Fibroblast of mammary gland (primary cell): ENCODE data around the gene SLC44A1.

Experiments
- DNase-seq: peaks from one replicate; pipeline ENCODE4 v3.0.0-alpha.2; 2010; ENCODE audit warnings: low read depth
- H3K4me3 ChIP-seq: 2 replicates; pipeline ENCODE4 v1.5.1; 2011; ENCODE audit warnings: low read depth, mild to moderate bottlenecking, low read length, moderate library complexity; ENCODE audit not compliant: control insufficient read depth
- TF ChIP-seq, protein P1 (sequence below): conservative IDR thresholded peaks from 2 replicates; pipeline ENCODE4 v1.5.1; 2011; ENCODE audit warnings: low read depth, low read length, inconsistent platforms; ENCODE audit not compliant: control insufficient read depth, insufficient read depth

The SLC44A1 gene

GRCh38 chr9:105244003-105244733, at the start of gene SLC44A1:
Gene SLC44A1 (plus strand): TSS chr9:105244651. CDS start chr9:105244869, 218 bp downstream.
- peak; percentile 92 for DNase-seq
- peak within 1 kb of the TSS; percentile 72 for H3K4me3 ChIP-seq
- TF ChIP-seq, protein P1, sequence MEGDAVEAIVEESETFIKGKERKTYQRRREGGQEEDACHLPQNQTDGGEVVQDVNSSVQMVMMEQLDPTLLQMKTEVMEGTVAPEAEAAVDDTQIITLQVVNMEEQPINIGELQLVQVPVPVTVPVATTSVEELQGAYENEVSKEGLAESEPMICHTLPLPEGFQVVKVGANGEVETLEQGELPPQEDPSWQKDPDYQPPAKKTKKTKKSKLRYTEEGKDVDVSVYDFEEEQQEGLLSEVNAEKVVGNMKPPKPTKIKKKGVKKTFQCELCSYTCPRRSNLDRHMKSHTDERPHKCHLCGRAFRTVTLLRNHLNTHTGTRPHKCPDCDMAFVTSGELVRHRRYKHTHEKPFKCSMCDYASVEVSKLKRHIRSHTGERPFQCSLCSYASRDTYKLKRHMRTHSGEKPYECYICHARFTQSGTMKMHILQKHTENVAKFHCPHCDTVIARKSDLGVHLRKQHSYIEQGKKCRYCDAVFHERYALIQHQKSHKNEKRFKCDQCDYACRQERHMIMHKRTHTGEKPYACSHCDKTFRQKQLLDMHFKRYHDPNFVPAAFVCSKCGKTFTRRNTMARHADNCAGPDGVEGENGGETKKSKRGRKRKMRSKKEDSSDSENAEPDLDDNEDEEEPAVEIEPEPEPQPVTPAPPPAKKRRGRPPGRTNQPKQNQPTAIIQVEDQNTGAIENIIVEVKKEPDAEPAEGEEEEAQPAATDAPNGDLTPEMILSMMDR: no peak

DNA sequence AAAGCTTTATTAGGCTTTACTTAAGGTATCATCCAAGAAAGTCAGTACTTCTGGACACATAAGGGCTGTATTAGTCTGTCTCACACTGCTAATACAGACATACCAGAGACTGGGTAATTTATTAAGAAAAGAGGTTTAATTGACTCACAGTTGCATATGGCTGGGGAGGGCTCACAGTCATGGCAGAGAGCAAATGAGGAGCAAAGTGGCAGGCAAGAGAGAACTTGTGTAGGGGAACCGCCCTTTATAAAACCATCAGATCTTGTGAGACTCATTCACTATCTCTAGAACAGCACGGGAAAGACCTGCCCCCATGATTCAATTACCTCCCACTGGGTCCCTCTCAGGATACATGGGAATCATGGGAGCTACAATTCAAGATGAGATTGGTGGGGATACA, 49.2 kb upstream of the SLC44A1 start:
- H3K4me3 ChIP-seq: no peak overlapping the region
- TF ChIP-seq, protein P1: no peak
- no peak for DNase-seq

DNA sequence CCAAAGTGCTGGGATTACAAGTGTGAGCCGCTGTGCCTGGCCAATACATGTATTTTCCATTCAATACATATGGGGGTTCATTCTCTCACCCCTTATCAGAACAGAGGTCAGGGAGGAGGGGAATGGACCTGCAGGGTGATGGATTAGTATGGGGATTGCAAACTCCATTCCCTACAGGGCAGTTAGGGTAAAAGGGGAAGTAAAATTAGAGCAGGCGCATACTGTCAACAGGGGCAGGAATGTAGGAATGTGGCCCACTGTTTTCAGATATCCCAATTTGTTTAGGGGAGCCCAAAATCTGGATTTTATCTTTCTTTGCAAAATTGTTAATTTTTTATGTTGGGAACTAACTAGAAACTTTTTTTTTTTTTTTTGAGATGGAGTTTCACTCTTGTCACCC, 46.4 kb upstream of the SLC44A1 start:
- no peak for DNase-seq
- TF ChIP-seq, protein P1: no peak
- no peak overlapping the region for H3K4me3 ChIP-seq

DNA sequence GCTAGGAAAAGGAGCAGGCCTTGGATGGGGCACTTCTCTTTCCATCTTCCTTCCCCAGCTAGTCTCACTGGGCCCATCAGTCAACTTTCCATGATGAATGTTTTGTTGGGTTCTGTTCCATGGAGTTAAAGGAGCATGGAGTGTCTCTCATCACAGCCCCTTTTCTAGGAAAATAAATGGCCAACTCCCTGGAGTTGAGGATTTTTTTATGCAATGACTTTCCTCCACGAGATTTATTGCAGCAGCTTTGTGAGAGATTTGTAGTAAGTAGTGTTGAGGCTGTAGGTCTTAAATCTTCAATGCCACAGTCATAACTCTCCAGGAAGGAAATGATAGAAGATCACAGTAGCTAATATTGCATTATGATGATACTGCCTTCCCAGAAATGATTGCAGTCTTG, 45.6 kb upstream of the SLC44A1 start:
- TF ChIP-seq, protein P1: no peak
- H3K4me3 ChIP-seq: no peak overlapping the region
- no peak for DNase-seq

DNA sequence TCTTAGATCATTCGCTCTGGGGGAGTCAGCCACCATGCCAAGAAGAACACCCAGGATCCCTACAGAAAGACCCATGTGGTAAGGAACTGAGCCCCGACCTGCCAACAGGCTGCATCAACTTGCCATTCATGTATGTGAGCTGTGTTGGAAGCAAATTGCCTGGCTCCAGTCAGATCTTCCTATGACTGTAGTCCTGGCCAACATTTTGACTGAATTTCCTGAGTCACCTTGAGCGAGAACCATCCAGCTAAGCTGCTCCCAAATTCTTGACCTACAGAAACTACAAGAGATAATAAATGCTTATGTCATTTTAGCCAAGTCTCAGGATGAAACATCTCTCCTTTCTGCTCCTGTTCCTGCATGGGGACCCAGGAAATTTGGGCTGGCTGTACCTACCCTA, 40.0 kb upstream of the SLC44A1 start:
- no peak overlapping the region for H3K4me3 ChIP-seq
- DNase-seq: peak; percentile 63
- TF ChIP-seq, protein P1: no peak

- TF ChIP-seq, protein P1: no peak
- H3K4me3 ChIP-seq: no peak overlapping the region
- DNase-seq: peak; percentile 98
Observed at GRCh38 chr9:105205787-105206495, 38.5 kb upstream of the SLC44A1 start.
